ENCODE results near the gene HOXB9.
A peak's percentile ranks its signal among the peaks of the same experiment; 100 is the strongest.

HOXB9 gene

DNA sequence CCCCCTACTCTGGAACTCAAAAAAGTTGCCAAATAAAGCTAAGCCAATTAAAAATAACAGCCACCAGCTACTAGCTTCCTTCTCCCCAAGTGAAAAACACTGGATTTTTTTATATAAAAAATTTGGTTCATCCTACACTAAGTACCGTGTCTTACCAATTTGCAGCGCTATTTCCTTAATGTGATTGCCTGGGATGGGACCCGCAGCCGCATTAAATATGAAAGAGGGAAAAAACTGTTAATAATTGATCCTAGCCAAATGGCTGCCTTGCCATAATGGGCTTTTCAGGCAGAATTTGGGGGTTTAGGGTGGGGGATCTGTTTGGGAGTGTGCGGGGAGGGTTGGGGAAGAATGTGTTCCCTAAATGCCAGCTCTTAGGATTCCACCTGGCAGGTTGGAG lies 2.0 kb downstream of the HOXB9 start:
- no peak for DNase-seq (ENCODE audit: low read depth)

DNA sequence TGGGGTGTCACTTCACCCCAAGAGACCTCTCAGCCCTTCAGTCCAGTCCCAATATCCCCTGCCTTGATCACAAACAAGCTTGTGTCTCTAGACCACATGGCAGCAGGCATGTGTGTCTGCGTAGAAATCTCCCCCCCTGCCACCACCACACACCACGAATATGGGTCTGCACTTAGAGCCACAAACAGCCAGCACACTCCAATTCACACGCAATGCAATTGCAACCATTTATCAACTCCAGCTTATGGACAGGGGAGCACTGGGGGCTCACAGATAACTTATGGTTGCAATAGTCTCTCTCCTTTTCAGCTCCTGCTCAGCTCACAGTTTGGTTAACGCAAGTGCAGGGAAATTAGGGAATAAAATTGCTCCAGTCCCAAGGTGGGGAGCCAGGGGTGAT lies 2.6 kb downstream of the HOXB9 start:
- DNase-seq (ENCODE audit: low read depth), result no peak

DNA sequence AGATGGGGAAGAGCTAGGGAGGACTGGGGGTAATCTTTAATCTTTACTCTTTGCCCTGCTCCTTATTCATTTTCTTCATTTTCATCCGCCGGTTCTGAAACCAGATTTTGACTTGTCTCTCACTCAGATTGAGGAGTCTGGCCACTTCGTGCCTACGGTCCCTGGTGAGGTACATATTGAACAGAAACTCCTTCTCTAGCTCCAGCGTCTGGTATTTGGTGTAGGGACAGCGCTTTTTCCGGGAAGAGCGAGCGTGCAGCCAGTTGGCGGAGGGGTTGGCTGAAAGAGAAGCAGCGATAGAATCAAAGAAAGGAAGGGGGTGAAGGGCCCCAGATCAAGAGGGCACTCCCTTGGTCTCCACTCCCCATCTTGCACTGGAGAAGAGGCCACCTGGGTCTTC lies 3.3 kb downstream of the HOXB9 start:
- no peak for DNase-seq (ENCODE audit: low read depth)

DNA sequence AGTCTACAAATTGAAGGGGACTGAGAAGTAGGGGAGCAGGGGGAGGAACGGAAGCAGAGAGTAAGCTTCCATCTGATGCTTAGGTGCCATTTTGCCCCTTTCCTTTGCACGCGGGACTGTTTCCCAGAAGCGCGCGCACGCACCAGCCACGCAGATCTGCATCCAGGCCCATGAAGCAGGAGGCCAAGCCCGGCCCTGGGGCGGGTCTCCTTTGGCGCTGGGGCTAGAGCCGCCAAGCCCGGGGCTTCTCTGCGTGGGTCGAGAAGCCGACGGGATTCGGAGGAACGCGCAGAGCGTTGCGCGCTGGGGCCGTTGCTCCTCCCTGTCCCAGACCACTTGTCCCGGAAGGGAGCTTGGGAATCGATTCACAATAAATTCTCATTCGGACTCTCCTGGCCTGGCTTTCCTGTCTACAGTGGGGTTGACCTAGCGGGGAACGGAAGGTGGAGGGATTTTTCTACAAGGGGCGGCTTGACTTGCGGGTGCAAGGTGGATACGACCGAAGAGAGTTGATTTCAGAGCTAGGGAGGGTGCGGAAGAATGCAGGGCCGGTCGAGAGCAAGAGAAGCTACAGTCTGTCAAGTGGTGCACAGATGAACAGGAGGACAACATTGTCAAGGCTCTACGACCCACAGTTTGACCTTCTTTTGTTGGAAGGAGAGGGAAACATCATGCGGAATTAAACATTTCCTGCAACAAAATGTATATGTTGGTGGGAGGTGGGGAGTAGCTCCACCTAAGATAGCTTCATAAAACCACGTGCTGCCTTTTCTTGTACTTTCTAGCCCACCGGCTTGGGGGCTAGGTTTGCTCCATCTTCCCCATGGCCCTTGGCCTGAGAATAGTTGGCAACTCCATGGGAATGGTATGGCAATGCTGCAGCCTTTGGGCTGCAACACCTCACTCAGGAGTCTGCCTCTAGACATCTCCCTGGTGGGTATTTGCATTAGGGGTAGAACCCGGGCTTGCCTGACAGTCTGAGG lies 4.5 kb downstream of the HOXB9 start:
- no peak for DNase-seq (ENCODE audit: low read depth)

DNA sequence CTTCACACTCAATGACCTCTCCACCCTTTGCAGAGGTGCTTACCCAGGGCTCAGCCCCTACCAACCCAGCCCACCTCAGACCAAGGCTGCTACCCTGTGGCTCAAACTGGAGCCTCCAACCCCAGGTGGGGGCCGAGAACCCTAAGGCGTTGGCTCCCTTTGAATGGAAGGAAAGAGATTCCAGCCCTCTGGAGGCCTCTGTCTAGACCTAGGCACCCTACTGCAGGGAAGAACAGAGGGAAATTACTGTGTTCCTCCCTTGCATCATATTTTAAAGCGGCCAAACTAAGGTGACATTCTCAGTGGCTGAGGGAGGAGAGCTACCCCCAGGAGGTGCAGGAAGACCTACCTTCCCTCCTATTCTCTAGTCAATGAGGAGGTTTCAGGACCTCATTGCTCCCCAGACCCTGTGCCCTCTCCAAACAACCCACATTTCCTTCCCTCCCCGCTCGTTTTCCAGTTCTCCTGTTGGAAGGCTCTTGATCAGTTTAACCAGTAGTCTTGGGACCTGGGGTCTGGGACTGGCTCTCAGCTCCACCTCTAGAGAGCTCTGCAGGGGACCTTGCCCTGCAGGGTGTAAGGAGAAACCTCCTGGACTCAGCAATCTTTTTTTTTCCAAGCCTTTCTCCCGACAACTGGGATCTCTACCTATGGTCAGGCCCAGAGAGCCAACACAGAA lies 5.6 kb downstream of the HOXB9 start:
- no peak for DNase-seq (ENCODE audit: low read depth)

DNA sequence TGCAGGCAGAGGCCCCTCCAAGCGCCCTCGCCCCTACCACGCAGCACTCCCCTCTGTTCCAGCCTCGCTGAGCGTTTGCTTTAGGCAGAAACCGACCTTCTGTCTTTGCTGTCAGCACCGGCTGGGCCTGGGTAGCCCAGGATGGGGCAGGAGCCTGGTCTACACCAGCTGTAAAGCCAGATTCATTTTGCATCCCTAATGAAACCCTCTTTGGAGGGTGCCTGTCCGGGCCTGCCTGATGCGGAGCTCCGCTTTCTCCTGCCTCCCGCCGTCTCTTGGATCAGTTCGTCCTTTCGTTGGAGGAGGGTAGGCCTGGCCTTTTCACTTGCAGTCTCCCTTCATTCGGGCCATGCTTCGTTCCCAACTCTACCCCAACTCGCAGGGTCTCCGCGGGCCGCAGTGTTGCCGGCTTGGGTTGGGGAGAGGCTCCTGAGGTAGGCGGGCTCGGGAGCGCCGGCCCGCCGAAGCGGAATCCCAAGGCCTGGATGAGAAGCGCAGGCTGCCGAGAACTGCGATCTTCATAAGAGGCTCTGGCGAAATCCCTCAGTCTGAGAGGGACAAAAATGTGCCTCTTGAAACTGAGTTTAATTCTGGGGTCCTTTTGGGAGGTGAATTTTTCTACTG lies 6.2 kb downstream of the HOXB9 start:
- DNase-seq (ENCODE audit: low read depth), result no peak

DNA sequence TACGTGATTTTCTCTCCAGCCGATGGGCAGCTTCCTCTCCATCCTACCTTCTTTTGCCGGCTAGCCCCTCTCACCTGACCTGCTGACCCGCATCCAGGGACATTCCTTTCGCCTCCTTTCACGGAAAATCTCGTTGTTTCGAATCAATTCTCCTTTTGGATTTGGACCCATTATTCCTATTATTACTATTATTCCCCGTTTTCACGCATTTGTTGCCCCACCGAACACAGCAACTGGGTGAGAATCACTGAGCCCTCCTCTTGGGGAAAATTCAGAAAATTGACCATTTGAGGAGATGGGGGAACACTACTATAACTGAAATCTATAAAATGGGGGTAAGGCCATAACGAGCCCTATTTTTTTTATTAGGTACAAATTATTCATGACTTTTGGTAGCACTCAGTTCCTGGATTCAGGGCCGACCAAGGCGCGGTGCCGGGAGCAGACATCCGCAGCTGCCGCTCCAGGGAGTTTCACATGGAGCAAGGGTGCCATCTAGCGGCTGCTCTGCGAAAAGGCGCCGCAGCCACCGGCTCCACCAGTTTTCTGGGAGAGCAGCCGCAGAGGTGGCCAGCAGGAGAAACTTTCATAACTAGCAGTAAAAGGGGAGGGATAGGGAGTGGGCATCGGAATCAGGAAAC lies 7.8 kb downstream of the HOXB9 start:
- peak; percentile 60 for DNase-seq (ENCODE audit: low read depth)

DNA sequence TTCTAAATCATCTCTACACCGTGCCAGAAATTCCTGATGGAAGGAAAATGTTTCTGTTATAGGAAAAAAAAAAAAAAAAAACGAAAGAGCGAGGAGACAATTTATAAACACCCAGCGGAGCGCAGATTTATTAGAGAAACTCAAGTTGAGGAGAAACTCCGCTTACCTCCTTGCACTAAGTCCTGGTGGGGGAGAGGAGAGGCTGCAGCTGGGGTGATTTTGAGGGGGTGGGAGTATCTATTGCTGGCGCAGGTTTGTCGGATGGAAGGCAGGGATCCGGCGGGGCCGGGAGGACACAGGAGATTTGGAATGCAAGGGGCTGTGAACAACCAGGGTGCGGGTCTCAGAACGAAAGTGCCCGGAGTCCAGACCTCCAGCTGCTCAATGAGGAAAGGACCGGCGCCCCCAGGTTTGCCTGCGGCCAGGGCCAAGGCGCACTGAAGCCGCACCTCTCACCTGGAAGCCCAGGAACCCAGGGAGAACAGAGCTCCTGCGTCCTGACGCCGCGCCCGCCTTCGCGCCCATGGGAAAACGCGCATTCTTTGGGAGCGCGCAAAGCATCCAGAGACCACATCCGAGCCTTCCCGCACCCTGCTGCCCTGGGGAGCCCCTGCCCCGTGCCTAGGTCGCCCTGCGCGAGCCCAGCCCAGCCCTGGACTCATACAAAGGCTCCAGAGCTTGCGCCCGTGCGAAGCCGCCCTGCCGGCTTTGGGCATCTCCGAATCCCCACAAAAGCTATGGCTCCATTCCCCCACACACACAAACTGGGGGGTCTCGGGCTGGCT lies 8.5 kb downstream of the HOXB9 start:
- no peak for DNase-seq (ENCODE audit: low read depth)

DNA sequence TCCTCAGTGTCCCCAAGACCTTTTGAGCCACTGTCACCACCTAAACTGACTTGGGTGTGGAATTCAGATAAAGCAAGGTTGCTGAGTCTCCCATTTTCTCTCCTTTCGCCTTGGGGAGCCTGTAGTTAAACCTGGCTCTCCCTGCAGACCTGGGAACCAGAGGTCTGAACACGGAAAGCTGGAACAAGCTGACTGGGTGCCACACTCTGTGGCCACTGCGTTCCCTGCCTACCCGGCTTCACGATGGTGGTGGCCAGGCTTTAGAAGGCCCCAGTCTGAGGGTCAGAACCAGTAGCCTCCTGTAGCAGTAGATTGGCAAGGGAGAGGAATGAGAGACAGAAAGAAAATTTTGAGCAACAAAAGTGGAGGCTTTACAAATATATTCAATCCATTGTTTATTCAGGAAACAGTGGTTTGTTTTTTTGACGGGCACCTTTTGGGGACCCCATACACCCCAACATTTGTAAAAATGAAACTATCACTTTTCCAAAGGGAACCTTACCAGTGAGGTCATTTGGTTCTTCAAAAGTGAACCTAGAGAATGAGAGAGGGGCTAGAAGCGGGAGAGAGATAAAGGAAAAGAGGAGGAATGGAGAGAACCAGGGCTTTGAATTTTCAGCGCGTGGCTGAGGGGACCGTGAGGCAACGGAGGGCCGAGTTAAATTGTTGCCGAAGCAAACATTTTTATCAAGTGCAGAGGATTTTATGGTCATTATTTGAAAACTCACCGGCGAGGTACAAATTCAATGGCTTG lies 9.3 kb downstream of the HOXB9 start:
- DNase-seq (ENCODE audit: low read depth), result no peak

DNA sequence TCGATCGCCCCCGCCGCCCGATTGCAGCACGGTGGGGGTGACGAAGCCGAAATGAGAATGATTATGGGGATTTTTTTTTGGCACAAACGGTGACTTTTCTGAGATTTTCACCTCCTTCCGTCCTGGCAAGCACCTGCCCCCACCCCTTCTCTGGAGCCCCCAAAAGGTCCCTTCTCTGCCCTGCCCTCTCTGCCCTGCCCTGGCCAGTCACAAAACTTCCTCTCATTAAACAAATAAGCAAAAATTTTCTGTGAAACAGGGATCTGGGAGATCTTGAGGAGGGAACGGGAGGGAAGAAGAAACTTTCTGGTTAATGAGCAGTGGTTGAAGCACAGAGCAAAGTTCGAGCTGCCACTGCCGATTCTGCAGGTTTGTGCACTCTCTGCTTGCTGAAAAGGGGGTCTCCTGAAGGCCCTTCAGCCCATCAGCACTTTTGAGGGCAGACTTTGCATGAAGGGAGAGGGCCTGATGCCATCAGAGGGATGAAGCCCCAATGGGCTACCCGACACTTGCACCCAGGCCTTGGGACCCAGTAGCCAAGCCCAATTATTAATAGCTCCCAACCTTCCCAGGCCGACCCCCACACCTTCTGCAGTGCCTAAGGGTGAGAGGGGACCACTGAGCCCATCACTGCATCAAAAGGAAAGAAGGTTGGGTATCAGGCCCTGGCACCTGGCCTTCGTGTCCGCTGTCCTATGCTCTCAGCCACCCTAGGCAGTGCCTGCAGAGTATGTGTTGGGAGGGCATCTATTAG lies 10.0 kb downstream of the HOXB9 start:
- DNase-seq (ENCODE audit: low read depth), result no peak

DNA sequence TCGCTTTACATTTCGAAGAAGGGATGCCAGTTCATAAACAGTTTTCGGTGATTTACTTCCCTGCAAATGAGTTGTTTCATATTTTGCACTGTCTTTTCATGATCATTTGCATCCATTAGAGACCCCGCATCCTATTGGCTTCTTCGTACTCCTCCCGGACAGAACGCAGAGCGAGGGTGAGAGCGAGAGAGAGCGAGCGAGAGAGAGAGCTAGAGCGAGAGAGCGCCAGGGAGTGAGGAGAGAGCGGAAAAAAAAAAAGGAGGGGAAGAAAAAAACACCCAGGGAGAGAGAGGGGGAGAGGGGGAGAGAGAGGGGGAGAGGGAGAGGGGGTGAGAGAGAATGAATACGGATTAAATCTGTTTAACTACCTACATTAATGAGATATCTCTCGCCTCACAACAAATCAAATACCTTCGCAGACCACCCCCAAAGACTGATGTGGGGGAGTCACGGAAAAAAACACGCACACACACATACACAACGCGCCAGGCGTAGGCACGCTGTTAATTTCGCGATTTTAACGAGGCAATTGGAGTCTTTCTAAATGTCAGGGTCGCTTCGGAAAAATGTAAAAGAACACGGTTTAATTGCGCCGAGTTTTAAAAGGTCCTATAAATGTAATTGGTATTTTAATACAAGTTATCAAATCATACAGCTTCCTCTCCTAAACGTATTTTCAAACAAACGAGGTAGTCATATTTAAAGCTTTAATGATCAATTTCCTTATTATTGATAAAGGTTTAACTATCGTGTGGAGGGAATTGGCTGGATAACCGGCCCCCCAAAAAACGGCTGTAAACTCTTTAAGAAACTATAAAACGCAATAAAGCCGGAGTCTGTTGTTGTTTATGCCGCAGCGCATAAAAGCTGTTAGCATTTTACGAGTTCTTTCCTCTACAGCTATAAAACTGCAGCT lies 10.9 kb downstream of the HOXB9 start, which contains the start of gene HOXB8:
HOXB8 (minus strand) TSS at position 246 of the 916 bp plus-strand sequence. CDS start 588 bp downstream, outside the sequence.
- no peak for DNase-seq (ENCODE audit: low read depth)

DNA sequence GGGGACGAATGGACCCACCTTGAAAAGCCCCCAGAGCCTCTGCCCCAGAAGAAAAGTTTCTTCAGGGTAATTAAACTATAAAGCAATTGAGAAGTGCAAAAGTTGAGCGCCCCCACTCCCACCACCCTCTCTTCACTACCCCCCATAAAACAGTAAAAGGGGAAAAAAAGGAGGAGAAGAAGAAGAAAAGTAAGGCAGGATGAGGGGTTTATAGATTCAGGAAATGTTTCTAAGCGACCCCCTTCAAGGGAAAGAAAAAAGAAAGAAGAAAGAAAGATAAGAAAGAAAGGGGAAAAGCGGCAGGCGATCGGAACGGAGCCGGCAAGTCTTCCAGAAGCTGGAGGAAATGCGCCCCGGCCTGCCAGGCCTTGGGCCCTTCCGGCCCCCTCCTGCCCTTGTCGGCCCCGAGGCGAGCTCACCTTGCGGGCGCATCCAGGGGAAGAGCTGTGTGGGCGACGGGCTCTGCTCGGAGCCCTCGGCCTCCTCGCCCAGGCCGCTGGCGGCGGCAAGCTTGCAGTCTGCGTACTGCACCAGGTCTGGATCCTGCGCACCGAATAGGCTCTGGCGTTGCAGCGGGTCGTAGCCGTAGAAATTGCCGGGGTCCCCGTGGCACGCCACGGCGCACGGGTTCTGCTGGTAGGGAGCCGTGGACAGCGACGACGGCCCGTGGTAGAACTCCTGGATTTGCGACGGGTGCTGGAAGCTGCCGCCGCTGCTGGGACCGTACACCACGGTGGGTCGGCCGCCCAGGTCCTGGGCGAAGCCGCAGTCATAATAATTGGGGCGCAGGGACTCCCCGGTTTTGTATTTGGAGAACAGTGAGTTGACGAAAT lies 12.1 kb downstream of the HOXB9 start:
- no peak for DNase-seq (ENCODE audit: low read depth)

DNA sequence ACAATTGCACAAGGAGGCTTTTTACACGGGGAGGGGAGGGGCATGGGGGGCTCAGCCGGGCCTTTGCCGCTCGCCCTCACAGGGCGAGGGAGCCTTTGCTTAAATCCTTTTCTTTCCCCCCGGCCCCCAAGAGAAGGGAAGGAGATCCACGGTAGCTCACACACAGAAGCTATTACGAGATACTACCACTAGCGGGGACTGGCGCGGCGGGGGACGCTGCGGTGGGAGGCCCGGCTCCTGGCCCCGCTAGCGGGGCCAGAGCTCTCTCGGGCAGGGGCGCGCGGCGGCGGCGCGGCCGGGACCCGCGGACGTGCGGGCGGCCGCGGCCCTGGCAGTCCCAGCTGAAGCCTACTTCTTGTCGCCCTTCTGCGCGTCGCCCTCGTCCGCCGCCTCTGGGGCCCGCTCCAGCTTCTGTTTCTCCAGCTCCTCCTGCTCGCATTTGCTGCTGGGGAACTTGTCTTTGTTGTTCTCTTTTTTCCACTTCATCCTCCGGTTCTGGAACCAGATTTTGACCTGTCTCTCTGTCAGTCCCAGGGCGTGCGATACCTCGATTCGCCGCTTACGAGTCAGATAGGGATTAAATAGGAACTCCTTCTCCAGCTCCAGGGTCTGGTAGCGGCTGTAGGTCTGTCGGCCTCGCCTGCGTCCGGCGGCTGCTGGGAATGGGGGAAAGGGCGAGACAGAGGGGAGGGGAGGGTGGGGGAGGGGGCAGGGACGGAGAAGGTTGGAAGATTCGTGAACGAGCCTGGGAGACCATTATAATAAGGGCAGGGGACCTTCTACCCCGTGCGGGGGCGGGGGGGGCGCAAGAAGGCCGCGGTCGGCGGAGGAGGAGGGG lies 13.1 kb downstream of the HOXB9 start:
- no peak for DNase-seq (ENCODE audit: low read depth)

DNA sequence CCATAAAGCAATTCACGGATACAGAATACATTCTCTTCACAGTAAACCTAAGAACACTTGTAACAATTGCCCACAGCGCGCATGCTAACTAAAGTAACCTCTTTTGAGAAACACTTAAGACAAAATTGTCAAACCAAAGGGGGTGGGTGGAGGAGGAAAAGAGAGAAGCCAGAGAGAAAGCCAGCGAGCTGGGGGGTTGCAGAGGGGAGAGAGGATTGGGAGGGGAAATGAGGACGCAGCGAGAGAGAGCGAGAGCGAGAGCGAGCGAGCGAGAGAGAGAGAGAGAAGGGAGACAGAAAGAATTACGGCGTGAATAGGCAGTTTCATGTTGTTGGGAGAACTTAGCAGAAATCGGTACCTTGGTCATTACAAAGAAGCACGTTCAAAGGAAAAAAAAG lies 13.7 kb downstream of the HOXB9 start:
- peak; percentile 4 for DNase-seq (ENCODE audit: low read depth)

DNA sequence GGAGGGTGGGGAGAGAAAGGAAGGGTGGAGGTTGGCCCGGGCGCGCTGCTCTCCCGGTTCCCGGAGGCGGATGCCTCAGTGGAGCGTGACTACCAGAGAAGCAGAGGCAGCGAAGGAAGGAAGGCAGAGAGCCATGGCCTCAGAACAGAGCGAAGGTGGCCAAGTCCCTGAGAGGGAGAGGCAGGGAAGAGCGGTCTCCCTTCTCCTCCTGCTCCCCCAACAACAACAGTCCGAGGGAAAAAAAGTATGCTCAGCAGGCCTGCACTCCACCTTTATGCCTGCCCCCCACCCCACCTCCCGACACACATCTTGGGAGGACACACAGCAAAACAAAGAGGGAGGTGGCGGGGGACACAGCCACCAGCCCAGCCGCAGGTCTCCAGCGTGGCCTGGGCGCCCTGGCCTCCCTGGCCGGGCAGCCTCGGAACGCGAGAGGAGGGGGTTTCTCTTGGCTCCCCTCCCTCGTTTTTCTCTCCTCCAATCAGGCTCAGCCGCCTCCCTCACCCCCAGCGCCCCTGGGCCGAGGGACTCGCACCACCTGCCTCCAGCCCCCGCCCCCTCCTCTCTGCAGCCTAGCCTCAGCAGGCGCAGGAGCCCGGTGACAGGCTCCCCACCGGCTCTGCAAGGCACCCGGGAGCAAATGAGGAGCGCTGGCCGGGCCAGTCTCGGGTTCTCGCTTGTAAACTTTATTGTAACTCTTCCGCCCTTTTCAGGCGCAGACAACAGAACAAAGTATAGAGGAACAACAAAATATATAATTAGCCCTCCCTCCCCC lies 14.3 kb downstream of the HOXB9 start:
- no peak for DNase-seq (ENCODE audit: low read depth)

DNA sequence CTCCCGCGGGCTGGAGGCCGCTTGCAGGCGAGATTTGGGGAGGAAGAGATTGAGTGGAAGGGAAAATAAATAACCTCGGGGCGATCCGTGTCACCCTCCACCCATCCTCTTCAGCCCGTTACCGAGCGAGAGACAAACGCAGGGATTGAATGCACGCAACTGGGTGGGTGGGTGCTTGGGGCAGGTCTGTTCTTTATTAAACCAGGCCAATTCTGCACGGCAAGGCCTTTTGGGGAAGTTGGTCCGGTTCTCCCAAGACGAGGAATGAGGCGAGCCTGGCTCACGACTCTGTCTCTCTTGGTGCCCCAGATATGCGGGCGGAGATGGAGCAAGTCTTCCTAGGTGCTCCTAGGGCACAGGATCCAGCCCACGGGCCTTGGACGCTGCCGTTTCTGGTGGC lies 14.9 kb downstream of the HOXB9 start:
- DNase-seq (ENCODE audit: low read depth), result no peak

All from fibroblast of gingiva (primary cell).